Esophagus muscularis mucosa (tissue), 4 donors: ENCODE measurements around the gene GCK. TPM values are rescaled to one million over a fixed set of nuclear protein-coding genes. Genes with fewer than 3 reads are reported as not detected.

Experiments used
- DNase-seq: peaks from one replicate; pipeline ENCODE4 v3.0.0-alpha.2; 2017; ENCODE audit errors: extremely low spot score
- H3K27ac ChIP-seq, 4 donors: fragments of 200-600 bp; sonication (generic); replicated peaks in 1 of 4; 1 replicate in 3 of 4; 2 replicates in 1 of 4; pipeline ENCODE4 v1.5.1; 2016 to 2019; ENCODE audit warnings: mild to moderate bottlenecking in 1 of 4
- H3K27me3 ChIP-seq, 4 donors: fragments of 200-600 bp; sonication (generic); one replicate each; pipeline versions ENCODE4 v1.5.1 to v1.6.0; 2016 to 2019
- H3K36me3 ChIP-seq, 4 donors: fragments of 200-600 bp; sonication (generic); one replicate each; pipeline ENCODE4 v1.5.1; 2016 to 2019
- H3K4me1 ChIP-seq, 4 donors: fragments of 200-600 bp; sonication (generic); one replicate each; pipeline ENCODE4 v1.5.1; 2016 to 2019
- H3K4me3 ChIP-seq, 4 donors: fragments of 200-600 bp; sonication (generic); 1 replicate in 2 of 4; 2 replicates in 2 of 4; pipeline ENCODE4 v1.5.1; 2016 to 2019; ENCODE audit warnings: mild to moderate bottlenecking in 4 of 4, moderate library complexity in 1 of 4
- H3K9me3 ChIP-seq, 4 donors: fragments of 200-600 bp; sonication (generic); 1 replicate in 3 of 4; 2 replicates in 1 of 4; pipeline ENCODE4 v1.5.1; 2016 to 2019
- EP300 ChIP-seq: sonication (generic); formaldehyde crosslinking; IDR thresholded peaks from one replicate; pipeline ENCODE4 v1.6.1; 2017; ENCODE audit warnings: antibody characterized with exemption
- POLR2A ChIP-seq: fragments of 450-650 bp; IDR thresholded peaks from one replicate; pipeline ENCODE4 v1.6.1; 2017; ENCODE audit warnings: antibody characterized with exemption, moderate library complexity, mild to moderate bottlenecking, low read depth
- POLR2AphosphoS5 ChIP-seq, 2 donors: sonication (generic); formaldehyde crosslinking; IDR thresholded peaks; one replicate each; pipeline ENCODE4 v1.6.1; 2017; ENCODE audit warnings: antibody characterized with exemption in 2 of 2
- WGBS: methylation state at CpG from one replicate; pipeline ENCODE4 v1.1.5; 2018; 5-methylcytosine and 5-hydroxymethylcytosine counted together
- intact Hi-C: fragments of 100-400 bp; cut with DNase I; formaldehyde crosslinking; loops from one replicate; pipeline ENCODE4 v1.15.1; 2023
- total RNA-seq, 4 donors: library from RNA; depleted of rRNA; stranded (reverse); fragments of >200 nt; gene quantifications; one replicate each; pipeline versions ENCODE4 v1.1.0 to v1.2.1, GENCODE V29; 2016
- TF ChIP-seq, protein P1 (sequence below), 3 experiments: fragments of 200-600 bp in 2 of 3; fragments of 450-650 bp in 1 of 3; sonication (generic) in 2 of 3; IDR thresholded peaks; one replicate each; pipeline ENCODE4 v1.5.1; 2017 to 2019; ENCODE audit warnings: antibody characterized with exemption in 3 of 3, mild to moderate bottlenecking in 2 of 3, moderate library complexity in 1 of 3

Gene GCK
- total RNA-seq, 4 donors from 2014 or later: 0.75 to 2.8 (median 1.2) TPM

DNA sequence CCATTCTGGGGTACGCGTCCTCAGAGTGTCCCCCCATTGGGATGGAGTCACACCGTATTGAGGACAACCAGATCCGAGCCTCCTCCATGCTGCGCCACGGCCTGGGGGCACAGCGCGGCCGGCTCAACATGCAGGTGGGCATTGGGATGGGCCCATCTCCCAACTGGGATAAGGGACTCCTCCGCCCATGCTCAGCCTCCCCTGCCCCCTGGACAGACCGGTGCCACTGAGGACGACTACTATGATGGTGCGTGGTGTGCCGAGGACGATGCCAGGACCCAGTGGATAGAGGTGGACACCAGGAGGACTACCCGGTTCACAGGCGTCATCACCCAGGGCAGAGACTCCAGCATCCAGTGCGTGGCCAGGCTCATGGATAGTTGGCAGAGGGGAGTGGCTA lies 79.2 kb downstream of the GCK start:
- no peaks in the 10 kb centered on the region for H3K27me3 ChIP-seq

DNA sequence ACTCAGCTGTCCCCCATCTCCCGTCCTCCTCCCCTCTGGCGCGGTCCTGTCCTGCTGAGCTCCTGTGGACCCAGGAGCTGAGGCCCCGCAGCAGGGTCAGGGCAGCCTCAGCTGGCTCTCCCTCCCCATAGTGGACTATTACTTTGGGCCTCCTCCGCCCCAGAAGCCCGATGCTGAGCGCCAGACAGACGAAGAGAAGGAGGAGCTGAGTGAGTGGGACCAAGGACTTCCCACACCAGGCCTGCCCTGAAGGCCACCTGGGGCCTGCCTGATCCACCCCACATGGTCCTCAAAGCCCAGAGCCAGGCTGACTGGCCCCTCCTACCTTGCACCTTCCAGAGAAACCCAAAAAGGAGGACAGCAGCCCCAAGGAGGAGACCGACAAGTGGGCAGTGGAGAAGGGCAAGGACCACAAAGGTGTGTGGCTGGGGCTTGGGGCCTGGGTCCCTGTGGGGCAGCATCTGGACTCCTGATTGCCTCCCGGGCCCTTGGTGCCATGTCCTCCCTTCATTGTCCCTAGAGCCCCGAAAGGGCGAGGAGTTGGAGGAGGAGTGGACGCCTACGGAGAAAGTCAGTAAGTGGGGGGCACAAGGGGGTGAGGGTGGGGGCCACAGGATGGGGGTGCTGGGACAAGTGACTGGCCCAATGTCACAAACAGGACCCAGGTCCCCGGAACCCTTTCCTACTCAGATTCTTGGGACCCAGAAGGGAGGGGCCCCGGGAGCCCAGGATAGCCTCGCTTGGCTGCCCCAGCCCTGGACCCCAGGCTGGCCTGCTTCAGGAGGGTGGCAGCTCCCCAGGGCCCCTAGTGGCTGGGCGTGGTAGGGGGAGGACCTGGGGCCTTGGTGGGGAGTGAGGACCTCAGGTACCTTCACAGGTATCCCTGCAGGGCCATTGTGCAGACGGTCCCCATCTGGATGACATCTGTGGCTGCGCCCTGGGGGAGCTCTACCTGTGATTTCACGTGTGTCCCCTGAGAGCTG lies 80.2 kb downstream of the GCK start:
- Histone ChIP-seq H3K4me1 (peaks cover 23 to 70% (median 55%) of the 10 kb centered on the region in 4 donors), H3K27ac (peak overlapping the region in 2 of 4 donors; percentile 89 to 90), H3K4me3 (no peak overlapping the region), H3K9me3 (no peaks in the 10 kb centered on the region), H3K27me3 (no peaks in the 10 kb centered on the region), H3K36me3 (peaks cover 0 to 78% (median 49%) of the 10 kb centered on the region in 4 donors)
- WGBS: 95% methylated on average over 8 of the region's 21 CpGs
- intact Hi-C loops: no loop called here
- TF ChIP-seq EP300 (no peak), POLR2A (no peak), POLR2AphosphoS5 (IDR thresholded peaks at IDR 0.05) (no peak)
- TF ChIP-seq, protein P1, sequence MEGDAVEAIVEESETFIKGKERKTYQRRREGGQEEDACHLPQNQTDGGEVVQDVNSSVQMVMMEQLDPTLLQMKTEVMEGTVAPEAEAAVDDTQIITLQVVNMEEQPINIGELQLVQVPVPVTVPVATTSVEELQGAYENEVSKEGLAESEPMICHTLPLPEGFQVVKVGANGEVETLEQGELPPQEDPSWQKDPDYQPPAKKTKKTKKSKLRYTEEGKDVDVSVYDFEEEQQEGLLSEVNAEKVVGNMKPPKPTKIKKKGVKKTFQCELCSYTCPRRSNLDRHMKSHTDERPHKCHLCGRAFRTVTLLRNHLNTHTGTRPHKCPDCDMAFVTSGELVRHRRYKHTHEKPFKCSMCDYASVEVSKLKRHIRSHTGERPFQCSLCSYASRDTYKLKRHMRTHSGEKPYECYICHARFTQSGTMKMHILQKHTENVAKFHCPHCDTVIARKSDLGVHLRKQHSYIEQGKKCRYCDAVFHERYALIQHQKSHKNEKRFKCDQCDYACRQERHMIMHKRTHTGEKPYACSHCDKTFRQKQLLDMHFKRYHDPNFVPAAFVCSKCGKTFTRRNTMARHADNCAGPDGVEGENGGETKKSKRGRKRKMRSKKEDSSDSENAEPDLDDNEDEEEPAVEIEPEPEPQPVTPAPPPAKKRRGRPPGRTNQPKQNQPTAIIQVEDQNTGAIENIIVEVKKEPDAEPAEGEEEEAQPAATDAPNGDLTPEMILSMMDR (IDR thresholded peaks at IDR 0.05): no peak
- no peak for DNase-seq

More for the DNA sequence above, 79.2 kb downstream of the GCK start:
- DNase-seq: no peak
- H3K9me3 ChIP-seq: no peaks in the 10 kb centered on the region
- peaks cover 22 to 60% (median 46%) of the 10 kb centered on the region in 4 donors for H3K4me1 ChIP-seq
- no peak for TF ChIP-seq POLR2AphosphoS5 (IDR thresholded peaks at IDR 0.05)
- TF ChIP-seq EP300: no peak
- TF ChIP-seq, protein P1 (IDR thresholded peaks at IDR 0.05): no peak
- no peak for TF ChIP-seq POLR2A
- peaks cover 5 to 87% (median 57%) of the 10 kb centered on the region in 4 donors for H3K36me3 ChIP-seq
- whole genome bisulfite sequencing: 90% methylated on average over 18 of the region's 18 CpGs
- H3K4me3 ChIP-seq: no peak overlapping the region
- H3K27ac ChIP-seq: peak overlapping the region in 2 of 4 donors; percentile 89 to 90
- intact Hi-C loops: no loop called here

DNA sequence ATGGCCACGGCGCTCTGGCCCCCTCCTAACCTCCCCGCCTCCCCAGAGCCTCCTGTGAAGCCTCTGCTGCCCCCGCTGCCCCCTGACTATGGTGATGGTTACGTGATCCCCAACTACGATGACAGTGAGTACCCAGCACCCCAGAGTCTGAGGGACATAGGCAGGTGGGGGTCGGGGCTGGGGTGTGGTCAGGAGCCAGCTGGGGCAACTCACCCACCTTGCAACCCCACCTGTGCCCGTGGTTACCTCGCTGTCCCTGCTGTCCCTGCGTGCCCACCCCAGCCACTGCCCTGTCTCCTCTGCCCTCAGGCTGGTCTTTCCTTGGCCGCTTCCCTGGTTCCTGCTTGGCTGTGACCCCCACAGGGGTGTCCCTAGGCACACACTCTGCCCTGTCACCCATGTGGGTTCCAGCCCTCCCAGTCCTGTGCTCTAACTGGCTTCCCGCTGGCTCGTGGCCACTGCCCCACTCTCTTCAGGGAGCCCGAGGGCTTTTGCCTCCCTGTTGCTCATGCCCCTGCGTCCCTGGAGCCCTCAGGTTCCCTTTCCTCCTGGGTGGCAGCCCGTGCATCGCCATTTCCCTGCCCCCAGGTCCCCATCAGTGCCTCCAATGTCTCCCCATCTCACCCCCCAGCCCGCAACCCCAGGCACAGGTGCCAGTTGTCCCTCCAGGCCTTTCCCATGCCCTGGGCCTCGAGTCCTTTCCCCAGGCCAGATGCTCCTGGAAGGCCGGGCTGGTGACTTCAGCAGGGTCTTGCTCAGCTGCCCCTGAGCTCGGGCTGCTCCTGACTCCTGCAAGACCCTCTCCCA lies 81.1 kb downstream of the GCK start:
- intact Hi-C loops: no loop called here
- 94% methylated on average over 14 of the region's 21 CpGs for WGBS
- peaks cover 0 to 69% (median 44%) of the 10 kb centered on the region in 4 donors for H3K36me3 ChIP-seq
- H3K27me3 ChIP-seq: no peaks in the 10 kb centered on the region
- H3K9me3 ChIP-seq: no peaks in the 10 kb centered on the region
- H3K27ac ChIP-seq: peak overlapping the region; percentile 19 to 94 (median 90)
- DNase-seq: no peak
- peaks cover 21 to 75% (median 63%) of the 10 kb centered on the region in 4 donors for H3K4me1 ChIP-seq
- no peak overlapping the region for H3K4me3 ChIP-seq
- TF ChIP-seq POLR2AphosphoS5 (IDR thresholded peaks at IDR 0.05) (no peak), POLR2A (no peak), EP300 (no peak)
- TF ChIP-seq, protein P1 (IDR thresholded peaks at IDR 0.05): no peak

DNA sequence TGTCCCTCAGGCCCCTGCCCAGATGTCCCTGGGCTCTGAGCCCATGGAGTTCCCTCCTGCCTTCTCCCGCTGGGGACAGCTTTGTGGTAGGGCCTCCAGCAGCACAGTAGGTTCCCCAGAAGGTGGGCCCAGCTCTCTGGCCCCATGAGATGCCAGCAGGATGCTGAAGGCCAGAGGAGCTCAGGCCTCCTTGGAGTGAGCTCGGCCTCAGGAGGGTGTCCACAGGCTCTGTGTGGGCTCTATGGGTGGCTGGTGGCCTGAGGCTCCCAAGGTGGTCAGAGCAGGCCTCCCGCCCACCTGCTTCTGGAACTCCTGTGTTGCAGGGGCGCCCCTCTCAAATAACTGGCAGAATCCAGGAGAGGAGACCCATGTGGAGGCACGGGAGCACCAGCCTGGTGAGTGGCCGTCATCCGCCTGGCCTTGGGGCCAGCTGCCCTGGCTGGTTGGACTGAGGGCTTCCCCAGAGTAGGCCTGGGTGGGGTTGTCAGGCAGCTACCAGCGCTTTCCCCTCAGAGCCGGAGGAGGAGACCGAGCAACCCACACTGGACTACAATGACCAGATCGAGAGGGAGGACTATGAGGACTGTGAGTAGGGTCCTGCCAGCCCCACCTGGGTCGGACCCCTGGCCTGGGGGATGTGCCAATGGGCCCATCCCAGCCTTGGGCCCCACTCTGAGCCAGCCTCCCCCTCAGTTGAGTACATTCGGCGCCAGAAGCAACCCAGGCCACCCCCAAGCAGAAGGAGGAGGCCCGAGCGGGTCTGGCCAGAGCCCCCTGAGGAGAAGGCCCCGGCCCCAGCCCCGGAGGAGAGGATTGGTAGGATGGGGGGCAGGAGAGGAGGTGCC lies 81.9 kb downstream of the GCK start:
- H3K36me3 ChIP-seq: peaks cover 0 to 60% (median 41%) of the 10 kb centered on the region in 4 donors
- peak overlapping the region; percentile 78 to 94 (median 90) for H3K27ac ChIP-seq
- TF ChIP-seq, protein P1 (IDR thresholded peaks at IDR 0.05): no peak
- no peak for TF ChIP-seq POLR2A
- TF ChIP-seq POLR2AphosphoS5 (IDR thresholded peaks at IDR 0.05): no peak
- no peak for TF ChIP-seq EP300
- intact Hi-C loops: no loop called here
- H3K27me3 ChIP-seq: no peaks in the 10 kb centered on the region
- DNase-seq: no peak
- 82% methylated on average over 12 of the region's 18 CpGs for WGBS
- no peak overlapping the region for H3K4me3 ChIP-seq
- H3K4me1 ChIP-seq: peaks cover 21 to 79% (median 61%) of the 10 kb centered on the region in 4 donors
- H3K9me3 ChIP-seq: no peaks in the 10 kb centered on the region
